Endothelial cell of umbilical vein (primary cell): ENCODE data around the gene DOCK4.

Experiments
- EZH2 ChIP-seq: IDR thresholded peaks from 2 replicates; pipeline ENCODE4 v1.6.1; 2012; ENCODE audit warnings: borderline replicate concordance, low read depth, mild to moderate bottlenecking, moderate library complexity, low read length, inconsistent platforms; ENCODE audit not compliant: severe bottlenecking
- POLR2A ChIP-seq: IDR thresholded peaks from 2 replicates; pipeline ENCODE4 v1.6.1; 2012; ENCODE audit warnings: low read depth, mild to moderate bottlenecking, control low read depth, low read length
- POLR2AphosphoS5 ChIP-seq: IDR thresholded peaks from 2 replicates; pipeline ENCODE4 v1.6.1; 2012; ENCODE audit warnings: low read depth, mild to moderate bottlenecking, control low read depth, low read length, moderate library complexity; ENCODE audit not compliant: insufficient read depth
- TF ChIP-seq, protein P1 (sequence below), 2 donors: IDR thresholded peaks; 1 replicate in 1 of 2; 2 replicates in 1 of 2; pipeline ENCODE4 v1.5.1; 2011; ENCODE audit warnings: low read length in 2 of 2, mild to moderate bottlenecking in 2 of 2, moderate library complexity in 2 of 2, control low read depth in 1 of 2, inconsistent platforms in 1 of 2, low read depth in 1 of 2; ENCODE audit not compliant: insufficient read depth in 1 of 2; ENCODE audit errors: extremely low read depth in 1 of 2

DNA sequence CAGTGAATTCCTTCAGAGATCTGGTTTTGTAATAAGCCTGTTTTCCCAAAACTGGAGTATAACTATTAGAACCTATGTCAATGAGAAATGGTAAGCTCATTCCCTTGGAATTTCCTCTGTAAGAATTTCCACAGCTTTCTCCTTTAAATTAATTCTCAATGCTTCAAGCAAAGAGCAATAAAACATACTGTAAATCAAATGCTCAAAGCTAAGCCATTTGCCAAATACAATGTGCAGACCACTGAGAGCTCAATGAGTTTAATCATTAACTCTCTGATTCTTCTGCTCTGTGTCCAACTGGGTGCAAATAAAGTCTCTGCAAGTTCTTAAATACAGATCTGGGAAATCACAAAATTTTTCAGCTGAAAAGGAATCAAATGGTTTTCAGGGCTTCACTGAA lies 416.3 kb downstream of the DOCK4 start:
- no peak for TF ChIP-seq POLR2AphosphoS5
- TF ChIP-seq, protein P1, sequence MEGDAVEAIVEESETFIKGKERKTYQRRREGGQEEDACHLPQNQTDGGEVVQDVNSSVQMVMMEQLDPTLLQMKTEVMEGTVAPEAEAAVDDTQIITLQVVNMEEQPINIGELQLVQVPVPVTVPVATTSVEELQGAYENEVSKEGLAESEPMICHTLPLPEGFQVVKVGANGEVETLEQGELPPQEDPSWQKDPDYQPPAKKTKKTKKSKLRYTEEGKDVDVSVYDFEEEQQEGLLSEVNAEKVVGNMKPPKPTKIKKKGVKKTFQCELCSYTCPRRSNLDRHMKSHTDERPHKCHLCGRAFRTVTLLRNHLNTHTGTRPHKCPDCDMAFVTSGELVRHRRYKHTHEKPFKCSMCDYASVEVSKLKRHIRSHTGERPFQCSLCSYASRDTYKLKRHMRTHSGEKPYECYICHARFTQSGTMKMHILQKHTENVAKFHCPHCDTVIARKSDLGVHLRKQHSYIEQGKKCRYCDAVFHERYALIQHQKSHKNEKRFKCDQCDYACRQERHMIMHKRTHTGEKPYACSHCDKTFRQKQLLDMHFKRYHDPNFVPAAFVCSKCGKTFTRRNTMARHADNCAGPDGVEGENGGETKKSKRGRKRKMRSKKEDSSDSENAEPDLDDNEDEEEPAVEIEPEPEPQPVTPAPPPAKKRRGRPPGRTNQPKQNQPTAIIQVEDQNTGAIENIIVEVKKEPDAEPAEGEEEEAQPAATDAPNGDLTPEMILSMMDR (IDR thresholded peaks at IDR 0.05; ENCODE audit: extremely low read depth in 1 of 2, insufficient read depth in 1 of 2, low read depth in 1 of 2, low read length in 2 of 2): no peak
- TF ChIP-seq POLR2A: no peak
- TF ChIP-seq EZH2: no peak
